ENCODE results near the gene PCDHAC1. TPM values are rescaled to one million over a fixed set of nuclear protein-coding genes. Genes with fewer than 3 reads are reported as not detected.
A peak's percentile ranks its signal among the peaks of the same experiment; 100 is the strongest.

The PCDHAC1 gene
- total and polyA plus RNA-seq, 2 experiments from 2014 or later, result 1.3 to 7.0 TPM

GRCh38 chr5:140965905-140966292, 39.8 kb downstream of the PCDHAC1 start:
- peaks cover 5% of the 10 kb centered on the region for H3K4me1 ChIP-seq (ENCODE audit: insufficient read depth)
- no peaks in the 10 kb centered on the region for H3K36me3 ChIP-seq (replicated peaks; ENCODE audit: insufficient read depth, low read depth)
- WGBS (ENCODE audit: low lambda C conversion rate, missing lambda C conversion rate), result under 1% methylated on average over 9 of the region's 9 CpGs
- H3K9me3 ChIP-seq (ENCODE audit: low read depth), result no peaks in the 10 kb centered on the region
- TF ChIP-seq EZH2 (IDR thresholded peaks at IDR 0.05; ENCODE audit: borderline replicate concordance) (no peak), EZH2phosphoT487 (IDR thresholded peaks at IDR 0.05; ENCODE audit: low read depth, severe bottlenecking, unreplicated experiment) (no peak)
- TF ChIP-seq, protein P1, sequence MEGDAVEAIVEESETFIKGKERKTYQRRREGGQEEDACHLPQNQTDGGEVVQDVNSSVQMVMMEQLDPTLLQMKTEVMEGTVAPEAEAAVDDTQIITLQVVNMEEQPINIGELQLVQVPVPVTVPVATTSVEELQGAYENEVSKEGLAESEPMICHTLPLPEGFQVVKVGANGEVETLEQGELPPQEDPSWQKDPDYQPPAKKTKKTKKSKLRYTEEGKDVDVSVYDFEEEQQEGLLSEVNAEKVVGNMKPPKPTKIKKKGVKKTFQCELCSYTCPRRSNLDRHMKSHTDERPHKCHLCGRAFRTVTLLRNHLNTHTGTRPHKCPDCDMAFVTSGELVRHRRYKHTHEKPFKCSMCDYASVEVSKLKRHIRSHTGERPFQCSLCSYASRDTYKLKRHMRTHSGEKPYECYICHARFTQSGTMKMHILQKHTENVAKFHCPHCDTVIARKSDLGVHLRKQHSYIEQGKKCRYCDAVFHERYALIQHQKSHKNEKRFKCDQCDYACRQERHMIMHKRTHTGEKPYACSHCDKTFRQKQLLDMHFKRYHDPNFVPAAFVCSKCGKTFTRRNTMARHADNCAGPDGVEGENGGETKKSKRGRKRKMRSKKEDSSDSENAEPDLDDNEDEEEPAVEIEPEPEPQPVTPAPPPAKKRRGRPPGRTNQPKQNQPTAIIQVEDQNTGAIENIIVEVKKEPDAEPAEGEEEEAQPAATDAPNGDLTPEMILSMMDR (IDR thresholded peaks at IDR 0.05; ENCODE audit: poor library complexity), result no peak
- H3K27me3 ChIP-seq, result peaks cover 4% of the 10 kb centered on the region
- H4K20me1 ChIP-seq (ENCODE audit: insufficient read depth, poor library complexity, severe bottlenecking), result peaks cover 13% of the 10 kb centered on the region
- peaks cover 8% of the 10 kb centered on the region for H3K79me2 ChIP-seq
- peak overlapping the region; percentile 95 for H3K4me3 ChIP-seq
- H3K9me2 ChIP-seq (replicated peaks; ENCODE audit: insufficient read depth), result no peaks in the 10 kb centered on the region
- peak; percentile 19 for DNase-seq (ENCODE audit: low spot score)
- peak overlapping the region; percentile 98 for H3K4me2 ChIP-seq
- H2AFZ ChIP-seq, result peak overlapping the region; percentile 52
- H3K27ac ChIP-seq, result peak overlapping the region; percentile 80

DNA sequence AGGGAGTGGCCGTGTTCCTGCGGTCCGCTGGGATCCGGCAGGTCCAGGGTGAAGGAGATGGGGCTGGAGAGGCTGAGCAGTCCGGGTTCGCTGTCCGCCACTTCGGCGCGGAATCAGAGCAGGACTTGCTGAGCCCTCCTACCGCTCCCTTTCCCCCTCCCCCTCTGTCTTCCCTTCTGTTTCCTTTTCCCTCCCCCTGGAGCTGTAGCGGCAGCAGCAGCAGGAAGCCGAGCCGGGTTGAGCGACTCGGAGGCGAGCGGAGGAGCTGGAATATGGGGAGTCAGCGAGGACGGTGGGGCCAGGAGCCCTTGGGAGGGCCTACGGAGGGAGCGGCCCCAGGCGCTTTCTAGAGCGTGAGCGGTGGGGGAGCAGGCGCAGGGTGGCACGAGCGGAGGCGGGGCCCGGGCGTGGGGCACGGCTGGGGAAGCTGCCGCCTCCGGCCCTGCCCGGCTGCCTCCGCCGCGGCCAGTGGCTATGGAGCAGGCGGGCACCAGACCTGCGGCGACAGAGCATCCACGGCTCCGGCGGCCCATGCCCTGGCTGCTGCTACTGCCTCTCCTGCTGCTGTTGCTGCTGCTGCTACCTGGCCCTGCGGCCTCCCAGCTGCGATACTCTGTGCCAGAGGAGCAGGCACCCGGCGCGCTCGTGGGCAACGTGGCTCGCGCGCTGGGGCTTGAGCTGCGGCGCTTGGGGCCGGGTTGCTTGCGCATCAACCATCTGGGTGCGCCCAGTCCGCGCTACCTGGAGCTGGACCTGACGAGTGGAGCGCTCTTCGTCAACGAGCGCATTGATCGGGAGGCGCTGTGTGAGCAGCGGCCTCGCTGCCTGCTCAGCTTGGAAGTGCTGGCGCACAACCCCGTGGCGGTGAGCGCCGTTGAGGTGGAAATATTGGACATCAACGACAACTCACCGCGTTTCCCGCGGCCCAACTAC, 40.5 kb downstream of the PCDHAC1 start, which contains the start of gene PCDHAC2:
TSS of gene PCDHAC2 (plus strand) at position 184 of the 933 bp plus-strand sequence. CDS start at position 475, 291 bp downstream.
- peak within 1 kb of the TSS; percentile 98 for H3K4me2 ChIP-seq
- peak; percentile 82 for DNase-seq (ENCODE audit: low spot score)
- H3K79me2 ChIP-seq, result peaks cover 9% of the 10 kb centered on the region
- H4K20me1 ChIP-seq (ENCODE audit: insufficient read depth, poor library complexity, severe bottlenecking), result peaks cover 13% of the 10 kb centered on the region
- H3K9me2 ChIP-seq (replicated peaks; ENCODE audit: insufficient read depth), result no peaks in the 10 kb centered on the region
- H3K4me3 ChIP-seq, result peak within 1 kb of the TSS; percentile 95
- under 1% methylated on average over 59 of the region's 80 CpGs for WGBS (ENCODE audit: low lambda C conversion rate, missing lambda C conversion rate)
- H3K27me3 ChIP-seq, result peaks cover 4% of the 10 kb centered on the region
- no peaks in the 10 kb centered on the region for H3K9me3 ChIP-seq (ENCODE audit: low read depth)
- H3K36me3 ChIP-seq (replicated peaks; ENCODE audit: insufficient read depth, low read depth), result no peaks in the 10 kb centered on the region
- peaks cover 5% of the 10 kb centered on the region for H3K4me1 ChIP-seq (ENCODE audit: insufficient read depth)
- TF ChIP-seq EZH2 (IDR thresholded peaks at IDR 0.05; ENCODE audit: borderline replicate concordance) (no peak), EZH2phosphoT487 (IDR thresholded peaks at IDR 0.05; ENCODE audit: low read depth, severe bottlenecking, unreplicated experiment) (no peak)
- TF ChIP-seq, protein P1 (IDR thresholded peaks at IDR 0.05; ENCODE audit: poor library complexity), result no peak
- H3K27ac ChIP-seq, result peak within 1 kb of the TSS; percentile 80
- H2AFZ ChIP-seq, result peak within 1 kb of the TSS; percentile 52

DNA sequence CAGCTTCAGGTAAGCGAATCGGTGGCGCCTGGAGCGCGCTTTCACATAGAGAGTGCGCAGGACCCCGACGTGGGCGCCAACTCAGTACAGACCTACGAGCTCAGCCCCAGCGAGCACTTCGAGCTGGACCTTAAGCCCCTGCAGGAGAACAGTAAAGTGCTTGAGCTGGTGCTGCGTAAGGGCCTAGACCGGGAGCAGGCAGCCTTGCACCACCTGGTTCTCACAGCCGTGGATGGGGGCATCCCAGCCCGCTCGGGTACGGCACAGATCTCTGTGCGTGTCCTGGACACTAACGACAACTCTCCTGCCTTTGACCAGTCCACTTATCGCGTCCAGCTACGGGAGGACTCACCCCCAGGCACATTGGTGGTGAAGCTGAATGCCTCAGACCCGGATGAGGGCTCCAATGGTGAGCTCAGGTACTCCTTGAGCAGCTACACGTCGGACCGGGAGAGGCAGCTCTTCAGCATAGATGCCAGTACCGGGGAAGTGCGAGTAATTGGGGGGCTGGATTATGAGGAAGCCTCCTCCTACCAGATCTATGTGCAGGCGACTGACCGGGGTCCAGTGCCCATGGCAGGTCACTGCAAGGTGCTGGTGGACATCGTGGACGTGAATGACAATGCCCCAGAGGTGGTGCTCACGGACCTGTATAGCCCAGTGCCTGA, 41.3 kb downstream of the PCDHAC1 start:
- DNase-seq (ENCODE audit: low spot score), result no peak

More for the DNA sequence above, 41.3 kb downstream of the PCDHAC1 start:
- 55% methylated on average over 34 of the region's 34 CpGs for WGBS (ENCODE audit: low lambda C conversion rate, missing lambda C conversion rate)
- Histone ChIP-seq H3K9me3 (ENCODE audit: low read depth) (no peaks in the 10 kb centered on the region), H3K27me3 (peaks cover 4% of the 10 kb centered on the region), H3K79me2 (peaks cover 14% of the 10 kb centered on the region), H3K4me2 (peak overlapping the region; percentile 98), H3K36me3 (replicated peaks; ENCODE audit: insufficient read depth, low read depth) (no peaks in the 10 kb centered on the region), H3K27ac (peak overlapping the region; percentile 80), H3K9me2 (replicated peaks; ENCODE audit: insufficient read depth) (no peaks in the 10 kb centered on the region), H3K4me3 (peak overlapping the region; percentile 95), H3K4me1 (ENCODE audit: insufficient read depth) (peaks cover 5% of the 10 kb centered on the region), H2AFZ (peak overlapping the region; percentile 52), H4K20me1 (ENCODE audit: insufficient read depth, poor library complexity, severe bottlenecking) (peaks cover 13% of the 10 kb centered on the region)
- TF ChIP-seq EZH2phosphoT487 (IDR thresholded peaks at IDR 0.05; ENCODE audit: low read depth, severe bottlenecking, unreplicated experiment), result no peak
- TF ChIP-seq EZH2 (IDR thresholded peaks at IDR 0.05; ENCODE audit: borderline replicate concordance), result no peak
- TF ChIP-seq, protein P1 (IDR thresholded peaks at IDR 0.05; ENCODE audit: poor library complexity), result no peak

Data from hepatocyte (in vitro differentiated cells).